Activated gamma-delta T cell treated with anti-CD3 and anti-CD28 coated beads, Interleukin-2, amount 50 U/mL, for 16 hours (primary cell): ENCODE measurements around the gene ETV5.

Source experiments
- DNase-seq: peaks from one replicate; pipeline ENCODE4 v3.0.0-alpha.2; 2020; ENCODE audit warnings: low read depth

The ETV5 gene

GRCh38 chr3:186123012-186123411, 14.1 kb upstream of the ETV5 start:
- DNase-seq, result no peak

DNA sequence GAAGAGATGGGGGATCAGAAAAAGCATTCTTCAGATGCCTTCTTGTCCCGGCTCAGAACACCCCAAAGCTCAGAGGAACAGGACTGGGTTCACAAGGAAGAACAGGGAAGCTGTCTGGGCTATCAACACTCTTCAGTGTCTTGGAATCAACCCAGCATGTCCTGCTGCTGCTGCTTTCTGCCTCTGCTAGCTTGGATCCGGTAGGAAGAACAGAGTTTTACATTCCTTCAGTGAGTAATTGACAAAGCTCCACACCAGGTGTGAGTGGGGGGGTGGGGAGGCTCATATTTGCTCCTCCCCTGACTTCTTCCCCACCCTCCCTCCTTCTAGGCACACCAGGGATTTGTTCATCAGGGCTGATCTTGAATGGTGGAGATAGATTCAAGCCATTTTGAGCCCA, 13.1 kb upstream of the ETV5 start:
- DNase-seq, result no peak

- DNase-seq, result no peak
Measured at GRCh38 chr3:186121278-186121677, 12.4 kb upstream of the ETV5 start.

GRCh38 chr3:186119499-186119898, 10.6 kb upstream of the ETV5 start:
- no peak for DNase-seq

DNA sequence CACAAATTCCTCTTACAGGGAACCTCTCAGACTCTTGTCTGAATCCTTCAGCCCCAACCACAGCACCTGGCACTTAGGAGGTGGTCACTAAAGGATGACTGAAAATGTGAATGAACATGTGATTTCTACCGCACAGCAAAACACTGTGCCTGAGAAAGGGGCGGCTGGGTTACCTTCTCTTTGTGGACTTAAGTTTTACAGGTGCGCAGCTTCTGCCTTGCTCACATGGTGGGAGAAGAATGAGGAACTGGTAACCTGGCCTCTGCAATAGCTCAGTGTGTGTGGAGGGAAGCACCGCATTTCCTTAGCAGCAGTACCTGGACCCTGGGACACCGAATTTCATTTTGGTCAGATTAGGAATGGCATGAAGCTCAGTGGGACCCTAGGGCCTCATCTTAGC, 9.8 kb upstream of the ETV5 start:
- no peak for DNase-seq

- DNase-seq, result no peak
Measured at GRCh38 chr3:186117521-186118134, 8.7 kb upstream of the ETV5 start.

GRCh38 chr3:186115239-186115996, 6.5 kb upstream of the ETV5 start:
- DNase-seq, result no peak

DNA sequence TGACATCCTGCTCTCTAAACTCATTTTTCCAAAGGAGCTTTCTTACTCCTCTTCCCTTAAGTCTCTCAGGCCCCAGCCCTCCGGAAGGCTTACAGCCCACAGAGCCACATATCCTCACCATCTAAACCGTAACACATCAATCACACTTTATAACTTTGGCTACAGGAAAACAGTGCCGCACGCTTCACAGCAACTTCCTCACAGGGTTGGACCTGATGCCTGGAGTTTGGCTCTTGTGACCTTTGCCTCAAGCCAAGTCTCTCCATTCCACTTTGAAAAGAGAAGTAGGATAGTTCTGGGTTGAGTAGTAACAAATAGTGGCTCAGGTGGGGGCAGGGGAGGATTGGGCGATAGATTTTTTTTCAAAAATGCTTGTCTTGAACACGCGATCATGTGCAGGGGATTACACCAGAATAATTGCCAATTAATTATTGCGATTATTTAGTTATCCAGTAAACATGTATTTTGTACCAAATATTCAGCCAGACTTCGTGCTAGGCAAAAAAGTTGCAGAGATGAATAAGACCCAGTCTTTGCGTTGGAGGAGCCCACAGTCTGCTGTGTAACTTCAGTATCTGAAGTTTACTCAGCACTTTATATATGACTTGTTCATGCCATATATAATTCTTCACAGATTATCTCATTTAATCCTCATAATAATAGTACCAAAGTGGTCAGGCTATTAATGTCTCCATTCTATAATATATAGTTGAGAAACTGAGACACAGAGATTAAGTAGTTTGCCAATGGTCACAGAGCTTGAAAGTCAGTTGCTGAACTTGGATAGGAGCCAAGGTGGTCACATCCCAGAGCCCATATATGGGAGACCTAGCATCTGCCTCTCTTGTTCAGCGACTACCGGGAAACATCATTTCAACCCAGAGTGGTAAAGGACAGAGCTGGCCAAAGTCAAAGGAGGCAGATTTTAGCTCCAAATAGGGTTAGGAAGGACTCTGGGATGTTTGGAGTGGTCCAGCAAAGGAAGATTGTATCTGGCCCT, 2.4 kb upstream of the ETV5 start:
- no peak for DNase-seq

DNA sequence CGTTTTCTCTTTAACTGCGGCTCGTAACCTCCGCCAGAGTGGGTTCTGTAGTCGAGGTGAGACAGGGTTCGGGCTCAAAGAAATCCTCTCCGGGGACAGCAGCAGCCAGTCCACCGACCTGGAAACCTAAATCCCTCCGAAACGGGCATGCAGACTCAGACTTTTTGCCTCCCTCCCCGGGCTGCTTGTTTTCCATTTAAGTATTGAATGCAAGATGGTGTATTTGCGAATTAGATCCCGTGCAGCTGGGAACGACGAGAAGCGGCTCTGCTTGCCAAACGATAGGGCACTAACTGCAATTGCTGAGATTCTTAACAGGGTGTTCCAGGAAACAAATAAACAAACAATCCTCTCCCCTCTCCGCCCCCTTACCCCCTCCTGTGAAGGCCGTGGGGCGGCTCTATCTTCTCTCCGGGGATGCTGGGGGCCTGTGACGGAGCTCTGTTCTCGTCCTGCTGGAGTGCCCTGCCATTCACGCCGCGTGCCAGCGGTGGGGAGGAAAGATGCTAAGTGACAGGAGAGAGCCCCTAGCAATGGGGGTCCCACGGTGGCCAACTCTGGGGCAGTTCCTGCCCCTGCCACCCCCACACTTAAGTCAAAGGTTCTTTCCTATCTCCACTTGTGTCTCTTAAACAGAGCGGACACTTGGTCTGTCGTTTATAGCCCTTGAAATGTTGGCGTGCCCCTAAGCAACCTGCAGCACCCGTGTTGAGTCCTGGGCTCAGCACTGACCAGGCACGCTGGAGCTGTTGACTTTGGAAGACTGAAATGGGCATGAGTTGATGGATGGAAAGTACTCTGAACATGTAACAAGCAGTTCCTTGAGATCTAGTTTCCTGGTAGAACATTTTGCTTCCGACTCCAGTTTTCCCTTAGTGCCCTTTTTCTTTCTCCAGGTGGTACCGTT, 1.3 kb upstream of the ETV5 start:
- DNase-seq, result no peak

DNA sequence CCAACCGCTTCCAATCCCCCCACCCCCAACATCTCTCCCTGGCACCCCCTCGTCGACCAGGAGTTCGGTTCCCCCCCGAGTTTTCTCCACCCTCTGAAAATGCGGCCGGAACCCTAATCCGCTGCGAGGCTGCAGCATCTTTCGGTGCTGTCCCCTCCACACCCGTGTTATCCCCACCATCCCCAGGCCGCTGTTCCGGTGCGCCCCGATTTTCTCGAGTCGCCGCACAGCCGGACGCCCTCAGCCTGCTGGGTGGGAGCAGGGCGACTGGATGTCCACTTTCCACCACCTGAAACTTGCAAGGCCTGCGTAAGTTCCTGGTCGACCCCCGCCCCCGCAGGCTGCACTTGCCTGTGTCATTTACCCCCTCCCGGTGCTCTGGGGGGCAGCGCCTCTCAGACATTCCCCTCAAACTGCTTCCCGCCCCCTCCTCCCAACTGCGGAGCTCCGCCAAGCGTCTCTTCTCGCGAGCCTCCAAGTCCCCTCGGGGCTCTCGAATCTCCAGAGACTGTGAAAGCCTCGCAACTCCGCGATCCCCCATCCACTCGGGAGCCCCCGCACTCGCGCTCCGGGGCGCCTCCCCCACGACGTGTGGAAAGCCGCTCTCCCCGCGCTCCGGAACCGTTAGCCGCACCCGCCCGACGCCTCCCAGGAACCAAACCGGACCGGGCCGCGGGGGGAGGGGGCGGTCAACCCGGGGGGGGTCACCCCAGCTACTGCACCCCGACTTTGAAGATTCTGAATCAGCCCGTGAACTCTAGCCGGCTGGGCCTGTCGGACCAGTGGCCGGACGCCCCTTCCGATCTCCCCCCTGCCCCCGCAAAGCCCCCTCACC, 566 bp downstream of the ETV5 start:
- no peak for DNase-seq

DNA sequence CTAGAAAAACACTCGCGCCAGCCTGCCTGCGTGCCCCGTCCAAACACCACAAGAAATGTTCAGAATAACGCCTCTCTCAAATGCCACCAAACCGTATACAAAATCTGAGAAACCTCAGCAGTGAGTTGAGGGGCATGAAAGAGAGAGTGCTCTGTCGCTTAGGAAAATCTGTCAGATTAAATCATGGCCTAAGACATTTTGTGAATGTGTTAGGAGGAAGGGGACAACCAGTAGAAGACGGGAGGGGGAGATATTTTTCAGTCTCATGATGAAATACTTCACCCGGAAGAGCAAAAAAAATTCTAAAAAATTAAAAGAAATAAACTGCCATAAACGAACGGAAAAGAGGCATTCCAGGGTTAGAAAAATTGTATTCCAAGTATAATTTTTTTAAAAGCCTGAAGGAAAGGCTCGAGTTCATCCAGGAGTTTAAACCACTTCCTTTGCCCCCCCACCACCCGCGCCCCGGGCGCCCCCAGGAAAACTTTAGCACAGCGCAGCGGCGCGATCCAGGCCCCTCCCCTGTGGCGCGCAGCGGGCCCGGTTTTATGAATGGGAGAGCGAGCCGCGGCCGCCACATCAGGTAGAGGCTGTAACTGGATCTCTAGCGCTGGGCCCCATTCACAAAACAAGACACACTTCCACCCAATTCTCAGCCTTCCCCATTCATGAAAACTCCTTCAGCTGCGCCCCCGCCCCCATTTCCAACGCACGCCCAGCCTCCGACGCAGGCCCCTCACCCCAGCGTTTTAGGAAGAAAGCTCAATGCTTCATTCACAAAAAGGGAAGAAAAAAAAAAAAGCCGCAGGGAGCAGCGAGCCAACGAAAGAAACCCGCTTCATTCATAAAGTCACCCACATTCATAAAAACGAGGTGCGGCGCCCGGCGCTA, 1.4 kb downstream of the ETV5 start:
- no peak for DNase-seq

DNA sequence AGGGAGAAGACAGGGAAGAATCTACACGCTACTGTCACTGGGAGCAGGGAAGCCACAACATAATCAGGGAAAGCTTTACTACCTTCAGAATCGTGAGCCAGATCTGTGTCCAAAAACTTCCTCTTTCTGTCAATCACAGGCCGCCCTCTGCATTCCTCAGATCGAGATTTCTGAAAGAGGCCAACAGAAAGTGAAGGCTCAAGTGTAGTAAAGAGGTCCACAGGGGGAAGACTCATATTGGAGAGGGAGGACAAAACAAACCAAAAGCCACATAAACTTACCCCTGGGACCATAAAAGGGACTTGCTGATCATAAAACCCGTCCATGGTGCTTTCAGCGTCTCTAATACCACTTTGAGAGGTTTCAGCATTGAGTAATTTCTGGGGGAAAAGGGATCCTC, 3.3 kb downstream of the ETV5 start:
- no peak for DNase-seq

DNA sequence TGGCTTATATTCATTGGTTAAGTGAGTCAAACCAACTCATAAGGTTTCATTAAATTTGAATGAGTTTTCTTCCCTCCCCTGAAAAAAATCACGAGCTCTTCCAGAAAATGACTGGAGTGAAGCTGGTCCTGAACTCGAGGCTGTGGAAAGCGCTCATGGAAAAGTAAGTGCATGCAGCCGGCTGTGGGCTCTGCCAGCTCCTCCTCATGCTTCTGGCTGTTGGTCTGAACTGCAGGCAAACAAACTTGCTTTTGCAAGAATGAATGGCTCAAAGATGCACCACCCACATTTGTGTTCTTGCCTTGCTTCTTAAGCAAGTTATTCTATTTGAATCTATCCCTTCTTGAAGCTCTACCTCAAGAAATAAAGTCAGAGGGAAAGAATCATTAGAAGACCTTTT, 6.2 kb downstream of the ETV5 start:
- no peak for DNase-seq

DNA sequence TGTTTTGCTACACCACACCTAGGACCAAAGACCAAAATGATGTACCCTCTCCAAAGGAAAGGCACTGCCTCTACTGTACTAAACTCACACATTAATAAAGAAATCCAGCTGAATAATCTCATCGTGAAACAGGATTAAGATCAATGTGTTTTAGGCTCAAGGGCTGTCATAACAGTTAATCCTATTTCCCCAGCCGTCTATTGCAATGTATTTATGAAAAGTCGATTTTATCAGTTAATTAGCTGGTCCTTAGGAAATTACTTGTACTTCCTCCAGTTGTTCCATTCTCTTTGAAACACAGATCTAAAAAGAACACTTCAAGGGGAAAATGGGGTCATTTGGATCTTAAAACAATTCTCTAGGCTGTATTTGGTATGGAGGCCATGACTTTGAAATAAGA, 8.5 kb downstream of the ETV5 start:
- no peak for DNase-seq

- DNase-seq, result no peak
Measured at GRCh38 chr3:186099178-186099577, 9.7 kb downstream of the ETV5 start.

DNA sequence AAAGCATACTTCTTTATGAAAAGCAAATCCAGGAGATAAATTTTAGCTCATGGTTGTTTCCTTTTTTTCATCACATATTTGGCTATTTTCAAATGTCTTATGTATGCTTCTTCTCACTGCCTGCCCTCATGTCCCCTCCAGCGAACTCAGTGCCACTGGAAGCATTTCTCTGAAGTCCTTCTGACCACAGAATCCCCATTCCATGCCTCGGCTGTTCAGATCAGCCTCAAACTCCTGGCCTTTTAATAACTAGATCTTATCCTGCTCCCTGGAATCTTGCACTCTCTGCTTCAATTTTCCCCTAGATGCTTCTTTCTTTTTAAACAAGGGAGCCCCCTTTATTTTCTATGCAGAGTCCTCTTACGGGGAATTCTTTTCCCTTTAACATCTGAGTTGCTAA, 10.1 kb downstream of the ETV5 start:
- DNase-seq, result no peak

DNA sequence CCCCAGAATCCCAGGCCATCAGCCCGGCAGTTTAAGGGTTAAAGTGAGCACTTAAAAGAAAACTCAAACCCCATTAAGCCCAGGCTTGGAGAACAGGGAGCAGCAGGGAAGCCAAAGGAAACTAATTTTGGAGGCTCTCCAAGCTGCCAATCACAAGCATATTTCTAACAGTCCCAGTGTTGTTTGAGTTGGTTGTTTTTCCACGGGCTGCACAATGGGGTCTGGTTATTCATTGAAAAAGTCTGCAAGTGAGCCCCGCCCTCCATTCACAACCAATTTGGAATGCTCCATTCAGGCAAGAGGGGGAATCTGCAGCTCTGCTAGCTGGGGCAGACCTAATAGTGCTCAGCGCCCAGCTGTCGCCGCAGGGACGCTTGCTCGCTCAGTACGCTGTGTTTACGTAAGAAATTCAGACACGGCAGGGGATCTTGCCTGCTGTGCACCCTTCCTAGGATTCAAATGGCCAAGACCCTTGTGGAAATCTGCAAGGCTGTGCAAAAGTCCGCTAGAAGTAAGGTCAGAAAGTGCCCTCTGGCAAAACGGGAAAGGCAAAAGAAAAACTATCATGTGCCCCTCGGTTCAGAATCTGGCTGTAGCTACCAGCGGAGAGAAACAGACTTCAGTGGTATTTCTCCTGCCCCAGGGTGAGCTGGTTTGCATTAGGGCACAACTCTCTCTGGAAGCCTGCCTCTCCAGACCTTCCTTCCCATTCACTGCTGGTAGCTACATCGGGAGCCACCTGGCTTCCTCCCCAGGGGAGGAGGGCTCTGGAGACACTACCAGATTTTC, 11.0 kb downstream of the ETV5 start:
- no peak for DNase-seq

- no peak for DNase-seq
Measured at GRCh38 chr3:186097317-186097662, 11.6 kb downstream of the ETV5 start.

DNA sequence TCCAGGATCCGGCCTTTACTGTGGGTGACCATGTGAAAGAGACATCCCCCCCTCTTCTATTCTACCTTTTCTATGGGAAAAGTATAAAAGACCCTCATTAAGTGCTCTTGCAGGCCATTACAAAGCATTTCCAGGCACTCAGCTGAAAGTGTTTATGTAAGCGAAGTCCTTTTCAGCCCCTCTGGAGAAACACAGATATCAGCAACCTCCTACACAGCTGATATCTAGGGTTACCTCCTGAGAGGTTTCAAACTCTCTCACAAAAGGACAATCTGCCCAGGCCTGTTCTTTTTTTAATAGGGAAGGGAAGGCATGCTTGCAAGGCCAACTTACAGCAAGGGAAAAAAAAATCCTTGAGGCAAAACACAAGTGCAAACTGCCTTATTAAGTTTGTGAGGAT, 12.6 kb downstream of the ETV5 start:
- DNase-seq, result no peak
